Cortex of kidney (tissue), 1 donor: Measurements from ENCODE around the gene CUEDC1.

Experiments used
- DNase-seq: peaks from one replicate; lab custom pipeline; 2025; lab: John Stamatoyannopoulos, UW

CUEDC1 gene

GRCh38 chr17:57894848-57895247 is 60.4 kb downstream of the CUEDC1 start:
- no peak for DNase-seq

- DNase-seq, result no peak
These were observed 62.2 kb downstream of the CUEDC1 start for GRCh38 chr17:57892820-57893595.

GRCh38 chr17:57892146-57892819 is 62.9 kb downstream of the CUEDC1 start:
- no peak for DNase-seq

GRCh38 chr17:57890857-57891232 is 64.4 kb downstream of the CUEDC1 start:
- no peak for DNase-seq

GRCh38 chr17:57889892-57890856 is 65.0 kb downstream of the CUEDC1 start:
- DNase-seq, result no peak

GRCh38 chr17:57889252-57889651 is 66.0 kb downstream of the CUEDC1 start:
- no peak for DNase-seq

- DNase-seq, result no peak
These were observed 66.6 kb downstream of the CUEDC1 start for GRCh38 chr17:57888311-57889216.

- DNase-seq, result no peak
These were observed 68.1 kb downstream of the CUEDC1 start for GRCh38 chr17:57887161-57887560.

- no peak for DNase-seq
These were observed 69.2 kb downstream of the CUEDC1 start for GRCh38 chr17:57886020-57886419.

- DNase-seq, result no peak
These were observed 69.9 kb downstream of the CUEDC1 start for GRCh38 chr17:57885148-57885915.

GRCh38 chr17:57881783-57882351 is 73.3 kb downstream of the CUEDC1 start:
- DNase-seq, result no peak

GRCh38 chr17:57881143-57881542 is 74.1 kb downstream of the CUEDC1 start:
- no peak for DNase-seq

GRCh38 chr17:57880086-57880456 is 75.1 kb downstream of the CUEDC1 start:
- no peak for DNase-seq

- DNase-seq, result no peak
These were observed 75.7 kb downstream of the CUEDC1 start for GRCh38 chr17:57879437-57880085.

GRCh38 chr17:57877803-57878377 is 77.3 kb downstream of the CUEDC1 start:
- no peak for DNase-seq

GRCh38 chr17:57876866-57877237 is 78.4 kb downstream of the CUEDC1 start:
- no peak for DNase-seq

GRCh38 chr17:57876023-57876865 is 79.0 kb downstream of the CUEDC1 start:
- no peak for DNase-seq

GRCh38 chr17:57875290-57876022 is 79.8 kb downstream of the CUEDC1 start:
- DNase-seq, result no peak
